GM19193 (cell line): ENCODE results near the gene SLC8B1.

ENCODE experiments used
- POLR2A ChIP-seq: IDR thresholded peaks from 4 replicates; pipeline ENCODE4 v1.6.1; 2011; ENCODE audit not compliant: insufficient read depth, insufficient read length; ENCODE audit errors: extremely low read depth

Gene SLC8B1

GRCh38 chr12:113276946-113277500, 57.9 kb downstream of the SLC8B1 start:
- TF ChIP-seq POLR2A = no peak

- TF ChIP-seq POLR2A = no peak
Measured at GRCh38 chr12:113276306-113276705, 58.6 kb downstream of the SLC8B1 start.

DNA sequence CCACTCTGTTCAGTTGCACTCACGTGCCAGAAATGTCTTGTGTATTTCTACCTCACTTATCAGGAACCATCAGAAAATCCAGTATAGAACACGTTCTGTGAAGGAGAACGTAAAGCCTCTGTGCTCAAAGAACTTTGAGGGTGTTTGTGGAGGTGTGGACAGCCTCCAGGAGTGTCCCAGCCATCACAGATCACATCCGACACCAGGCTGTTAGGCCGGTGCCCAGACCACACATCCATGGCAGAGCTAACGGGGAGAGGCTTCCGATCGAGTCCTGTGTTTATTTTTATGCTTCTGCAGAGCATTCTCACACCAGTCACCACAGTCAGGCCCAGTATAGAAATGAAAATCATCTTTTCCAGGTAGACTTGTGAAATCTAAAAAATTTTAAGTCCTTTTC, 60.1 kb downstream of the SLC8B1 start:
- no peak for TF ChIP-seq POLR2A

DNA sequence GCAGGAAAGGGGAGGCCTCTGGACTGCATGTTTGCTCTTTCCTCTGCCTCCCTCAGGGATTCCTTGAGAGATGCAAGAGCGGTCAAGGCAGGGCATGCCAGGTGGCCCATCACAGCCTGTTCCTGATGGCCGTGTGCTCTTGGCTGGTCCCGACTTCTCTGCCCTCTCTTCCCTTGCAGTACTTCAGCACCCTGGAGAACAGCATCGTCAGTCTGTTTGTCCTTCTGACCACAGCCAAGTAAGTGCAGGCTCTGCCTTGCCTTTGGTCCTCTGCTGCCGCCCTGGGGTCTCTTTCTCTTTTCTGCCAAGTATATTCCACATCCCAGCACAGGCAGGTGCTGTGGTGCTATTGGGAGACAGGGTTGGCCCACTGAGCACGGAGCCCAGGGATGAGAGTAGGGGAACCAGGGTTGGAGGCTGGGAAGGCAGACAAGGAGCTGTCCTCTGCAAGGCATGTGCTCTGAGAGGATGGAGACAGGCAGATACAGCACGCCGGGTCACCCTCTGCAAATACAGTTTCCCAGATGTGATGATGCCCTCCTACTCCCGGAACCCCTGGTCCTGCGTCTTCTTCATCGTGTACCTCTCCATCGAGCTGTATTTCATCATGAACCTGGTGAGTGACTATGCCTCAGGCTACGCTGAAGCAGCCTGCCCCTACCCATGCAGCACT, 61.7 kb downstream of the SLC8B1 start:
- no peak for TF ChIP-seq POLR2A

DNA sequence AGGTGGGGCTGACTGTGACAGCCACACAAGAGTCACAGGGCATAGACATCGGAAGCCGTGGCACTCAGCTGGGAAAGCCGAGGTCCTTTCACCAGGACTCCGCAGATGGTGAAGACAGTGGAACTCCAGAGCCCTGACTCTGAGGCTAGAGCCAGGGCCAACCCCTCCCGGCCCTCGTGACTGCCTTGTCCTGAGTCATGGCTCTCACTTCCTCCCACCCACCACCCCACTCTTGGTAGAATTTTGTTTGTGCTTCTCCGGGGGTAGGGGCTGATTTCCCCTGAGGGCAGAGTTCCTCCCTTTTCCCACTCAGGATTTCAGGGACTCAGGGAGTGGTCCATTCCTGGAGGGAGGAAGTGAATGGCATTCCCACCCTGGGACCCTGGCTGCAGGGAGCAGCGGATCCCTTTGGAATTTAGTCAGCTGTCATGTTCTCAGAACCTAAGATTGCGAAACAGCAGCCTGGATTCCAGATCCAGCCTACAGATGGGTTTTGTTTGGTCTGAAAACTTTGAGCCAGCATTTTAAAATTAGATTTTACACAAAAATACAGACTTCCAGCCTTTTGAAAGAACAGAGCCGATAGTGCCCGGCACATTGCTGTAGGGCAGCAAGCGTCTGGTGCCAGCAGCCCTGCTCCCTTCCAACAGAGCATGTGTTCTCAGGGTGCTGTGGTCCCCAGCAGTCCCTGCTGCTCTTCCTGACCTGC, 62.9 kb downstream of the SLC8B1 start:
- no peak for TF ChIP-seq POLR2A

GRCh38 chr12:113271466-113271852, 63.5 kb downstream of the SLC8B1 start:
- no peak for TF ChIP-seq POLR2A

- TF ChIP-seq POLR2A = no peak
Measured at GRCh38 chr12:113270709-113271009, 64.2 kb downstream of the SLC8B1 start.

GRCh38 chr12:113269257-113269943, 65.5 kb downstream of the SLC8B1 start:
- no peak for TF ChIP-seq POLR2A

- no peak for TF ChIP-seq POLR2A
Measured at GRCh38 chr12:113268621-113269020, 66.3 kb downstream of the SLC8B1 start.

- TF ChIP-seq POLR2A = no peak
Measured at GRCh38 chr12:113268136-113268535, 66.8 kb downstream of the SLC8B1 start.

DNA sequence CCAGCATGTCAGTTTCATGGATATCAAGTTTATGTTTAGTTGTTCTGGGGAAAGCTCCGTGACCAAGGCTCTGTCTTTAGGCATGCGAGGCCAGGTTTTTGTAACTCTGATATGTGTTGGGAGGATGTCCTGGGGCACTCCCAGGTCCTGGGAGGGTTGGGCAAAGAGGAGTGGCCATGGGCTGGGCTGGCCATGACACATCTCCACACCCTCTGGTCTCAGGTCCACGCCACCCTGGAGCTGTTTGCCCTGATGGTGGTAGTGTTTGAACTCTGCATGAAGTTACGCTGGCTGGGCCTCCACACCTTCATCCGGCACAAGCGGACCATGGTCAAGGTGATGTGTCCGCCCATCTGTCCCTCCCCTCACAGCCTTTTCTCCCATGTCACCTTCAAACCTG, 67.3 kb downstream of the SLC8B1 start:
- no peak for TF ChIP-seq POLR2A

DNA sequence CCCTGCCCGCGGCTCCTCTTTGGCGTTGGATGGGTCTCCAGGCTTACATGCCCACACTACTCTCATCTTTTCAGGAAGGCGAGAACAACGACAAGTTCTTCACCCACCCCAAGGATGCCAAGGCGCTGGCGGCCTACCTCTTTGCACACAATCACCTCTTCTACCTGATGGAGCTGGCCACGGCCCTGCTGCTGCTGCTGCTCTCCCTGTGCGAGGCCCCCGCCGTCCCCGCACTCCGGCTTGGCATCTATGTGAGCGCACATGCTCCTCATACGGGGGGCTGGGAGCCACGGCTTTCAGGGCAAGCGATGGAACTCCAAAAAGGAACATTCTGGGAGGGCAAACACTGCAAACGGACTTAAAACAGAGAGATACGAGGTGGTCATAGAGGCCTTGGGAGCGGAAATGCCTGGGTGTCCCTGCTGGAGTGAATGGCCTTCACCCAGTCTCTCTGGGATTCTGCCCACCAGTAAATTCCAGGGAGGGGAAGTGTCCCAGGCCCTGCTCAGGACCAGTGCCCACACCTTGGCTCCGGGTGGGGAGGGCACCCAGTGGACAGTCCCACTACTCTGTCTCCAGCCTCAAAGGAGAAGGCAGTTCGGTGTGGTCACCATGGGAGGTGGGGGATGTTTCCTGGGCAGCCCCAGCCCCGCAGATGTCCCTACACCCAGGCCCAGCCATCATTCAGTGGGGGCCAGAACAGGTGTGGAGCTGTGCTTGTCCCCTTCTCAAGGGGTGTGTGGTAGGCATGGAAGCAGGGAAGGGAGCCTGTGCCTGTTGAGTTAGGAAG, 68.6 kb downstream of the SLC8B1 start:
- no peak for TF ChIP-seq POLR2A

DNA sequence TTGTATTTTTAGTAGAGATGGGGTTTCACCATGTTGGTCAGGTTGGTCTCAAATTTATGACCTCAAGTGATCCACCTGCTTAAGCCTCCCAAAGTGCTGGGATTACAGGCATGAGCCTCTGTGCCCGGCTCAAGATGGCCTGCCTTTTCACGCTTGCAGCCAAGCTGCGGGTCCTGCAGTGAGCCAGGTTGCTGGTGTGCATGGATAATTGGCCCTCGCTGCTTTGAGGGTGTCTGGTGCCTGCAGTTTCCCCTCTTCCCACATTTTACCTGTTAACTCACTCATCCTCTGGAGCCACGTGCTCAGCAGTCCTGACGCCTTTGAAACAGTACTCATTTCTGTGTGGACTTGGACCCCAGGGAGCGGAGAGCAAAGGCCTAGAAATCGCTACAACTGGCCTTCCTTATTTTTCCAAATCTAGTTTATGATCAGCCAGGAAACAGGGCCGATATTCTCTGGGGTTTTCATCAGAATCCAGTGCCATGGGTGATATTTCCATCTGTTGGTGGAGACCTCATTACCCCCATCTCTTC, 71.4 kb downstream of the SLC8B1 start:
- TF ChIP-seq POLR2A = no peak

DNA sequence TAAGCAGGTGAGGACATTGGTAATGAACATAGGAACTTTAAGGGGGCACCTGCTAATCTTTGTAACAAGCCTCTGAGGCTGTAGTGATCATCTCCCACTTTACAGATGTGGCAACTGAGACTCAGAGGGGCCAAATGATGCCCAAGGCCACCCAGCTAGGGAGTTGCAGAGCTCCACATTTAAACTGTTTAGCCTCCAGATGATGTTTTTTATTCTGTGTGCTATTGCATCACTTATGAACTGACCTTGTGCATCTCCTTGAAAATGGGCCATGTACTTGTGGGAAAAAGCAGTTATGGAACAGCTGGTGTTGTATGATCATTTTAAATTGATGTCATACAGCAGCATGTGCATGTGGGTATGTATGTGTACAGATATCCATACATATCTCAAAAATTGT, 72.2 kb downstream of the SLC8B1 start:
- no peak for TF ChIP-seq POLR2A
